IMR-90 (cell line): ENCODE measurements around the gene TMEM269. TPM values are rescaled to one million over a fixed set of nuclear protein-coding genes. Genes with fewer than 3 reads are reported as not detected.

Experiments used
- ATAC-seq: fragments of 200-7000 bp; cut with Tn5 transposase; 2 replicates; pipeline ENCODE4 v1.9.1; 2020; ENCODE audit warnings: low read depth, mild to moderate bottlenecking, moderate library complexity
- BruUV-seq: library from RNA; stranded (reverse); fragments of 400-500 nt; replicated peaks from 2 replicates; lab custom pipeline; 2021; lab: Mats Ljungman, UMichigan
- CTCF ChIA-PET: fragments of 300-600 bp; formaldehyde crosslinking; extraction: SDS; loops from one replicate; lab custom pipeline; 2021; ENCODE audit warnings: antibody characterized with exemption; lab: Yijun Ruan, JAX
- POLR2A ChIA-PET: fragments of 300-600 bp; sonication (Branson Sonifier 250); formaldehyde crosslinking; loops from one replicate; lab custom pipeline; 2022; ENCODE audit warnings: antibody characterized with exemption; ENCODE audit not compliant: unreplicated experiment; lab: Charles Lee
- DNase-seq: peaks from one replicate; pipeline ENCODE4 v3.0.0; 2013
- H2AFZ ChIP-seq: replicated peaks from 2 replicates; pipeline ENCODE3; 2013; ENCODE audit warnings: low read length, mild to moderate bottlenecking; ENCODE audit not compliant: poor library complexity
- H2AK5ac ChIP-seq: 2 replicates; pipeline ENCODE4 v1.6.1; 2013; ENCODE audit warnings: low read depth, low read length, inconsistent platforms
- H2AK9ac ChIP-seq: replicated peaks from 2 replicates; pipeline ENCODE3; 2013; ENCODE audit warnings: mild to moderate bottlenecking, low read depth, low read length, moderate library complexity; ENCODE audit not compliant: poor library complexity
- H2BK120ac ChIP-seq: 2 replicates; pipeline ENCODE4 v1.6.1; 2013; ENCODE audit warnings: low read depth, low read length, inconsistent platforms
- H2BK15ac ChIP-seq: 3 replicates; pipeline ENCODE4 v1.6.1; 2013; ENCODE audit warnings: low read depth, low read length, inconsistent platforms
- H2BK20ac ChIP-seq: 2 replicates; pipeline ENCODE4 v1.6.1; 2013; ENCODE audit warnings: low read depth, mild to moderate bottlenecking, inconsistent platforms, low read length, moderate library complexity
- H2BK5ac ChIP-seq: 2 replicates; pipeline ENCODE4 v1.6.1; 2013; ENCODE audit warnings: mild to moderate bottlenecking, low read depth, low read length, inconsistent platforms; ENCODE audit not compliant: poor library complexity, severe bottlenecking
- H3K14ac ChIP-seq: replicated peaks from 2 replicates; pipeline ENCODE4 v1.6.1; 2013; ENCODE audit warnings: low read depth, low read length, inconsistent platforms
- H3K18ac ChIP-seq: 2 replicates; pipeline ENCODE4 v1.6.1; 2013; ENCODE audit warnings: low read depth, low read length, control low read depth
- H3K23ac ChIP-seq: 2 replicates; pipeline ENCODE4 v1.6.1; 2013; ENCODE audit warnings: low read depth, low read length, inconsistent platforms
- H3K27ac ChIP-seq: 2 replicates; pipeline ENCODE4 v1.5.1; 2013; ENCODE audit warnings: mild to moderate bottlenecking, control low read depth, low read length; ENCODE audit not compliant: insufficient read depth
- H3K27me3 ChIP-seq: 2 replicates; pipeline ENCODE4 v1.6.1; 2013; ENCODE audit warnings: low read length; ENCODE audit not compliant: control insufficient read depth, insufficient read depth
- H3K36me3 ChIP-seq: 2 replicates; pipeline ENCODE4 v1.6.1; 2013; ENCODE audit warnings: low read length, mixed read lengths; ENCODE audit not compliant: control insufficient read depth, insufficient read depth
- H3K4ac ChIP-seq: 2 replicates; pipeline ENCODE4 v1.6.1; 2013; ENCODE audit warnings: low read depth, low read length, inconsistent platforms
- H3K4me1 ChIP-seq: 2 replicates; pipeline ENCODE4 v1.6.1; 2013; ENCODE audit warnings: low read length, mixed read lengths; ENCODE audit not compliant: control insufficient read depth, insufficient read depth
- H3K4me2 ChIP-seq: 2 replicates; pipeline ENCODE4 v1.6.1; 2013; ENCODE audit warnings: low read depth, mild to moderate bottlenecking, control low read depth, low read length, moderate library complexity
- H3K4me3 ChIP-seq: 2 replicates; pipeline ENCODE4 v1.5.1; 2013; ENCODE audit warnings: low read depth, mild to moderate bottlenecking, control low read depth, low read length, moderate library complexity; ENCODE audit not compliant: insufficient read depth
- H3K56ac ChIP-seq: 2 replicates; pipeline ENCODE4 v1.6.1; 2013; ENCODE audit warnings: low read length, inconsistent platforms; ENCODE audit not compliant: insufficient read depth; ENCODE audit errors: extremely low read depth
- H3K79me1 ChIP-seq, 2 experiments: 2 replicates each; pipeline ENCODE4 v1.6.1; 2013; ENCODE audit warnings: low read length in 2 of 2, inconsistent platforms in 1 of 2, low read depth in 1 of 2
- H3K9ac ChIP-seq: 2 replicates; pipeline ENCODE4 v1.6.1; 2013; ENCODE audit warnings: low read depth, low read length, control low read depth
- H3K9me1 ChIP-seq: 2 replicates; pipeline ENCODE4 v1.6.1; 2013; ENCODE audit warnings: low read length, inconsistent platforms; ENCODE audit not compliant: insufficient read depth
- H3K9me3 ChIP-seq: 2 replicates; pipeline ENCODE4 v1.6.1; 2013; ENCODE audit warnings: low read length; ENCODE audit not compliant: control insufficient read depth, insufficient read depth
- H4K20me1 ChIP-seq: 2 replicates; pipeline ENCODE4 v1.6.1; 2013; ENCODE audit warnings: low read length, inconsistent platforms; ENCODE audit not compliant: insufficient read depth
- H4K5ac ChIP-seq: 2 replicates; pipeline ENCODE4 v1.6.1; 2013; ENCODE audit warnings: mild to moderate bottlenecking, low read depth, low read length, control low read depth
- H4K8ac ChIP-seq, 2 experiments: 2 replicates each; pipeline ENCODE4 v1.6.1; 2013; ENCODE audit warnings: low read depth in 2 of 2, low read length in 2 of 2, control low read depth in 1 of 2, inconsistent platforms in 1 of 2
- H4K91ac ChIP-seq: 2 replicates; pipeline ENCODE4 v1.6.1; 2013; ENCODE audit warnings: low read depth, low read length, inconsistent platforms; ENCODE audit not compliant: insufficient read depth
- BHLHE40 ChIP-seq: fragments of 150-350 bp; IDR thresholded peaks from 2 replicates; pipeline ENCODE4 v1.6.1; 2016; ENCODE audit warnings: mild to moderate bottlenecking, low read depth, low read length
- CEBPB ChIP-seq: IDR thresholded peaks from 2 replicates; pipeline ENCODE4 v1.6.1; 2012; ENCODE audit warnings: low read depth, low read length, improper control_type of control experiment
- CHD1 ChIP-seq: IDR thresholded peaks from 2 replicates; pipeline ENCODE4 v1.6.1; 2012; ENCODE audit warnings: low read depth, low read length, improper control_type of control experiment
- CTCF ChIP-seq: conservative IDR thresholded peaks from 2 replicates; pipeline ENCODE4 v1.5.1; 2012; ENCODE audit warnings: mild to moderate bottlenecking, low read depth, low read length, improper control_type of control experiment
- ELK1 ChIP-seq: fragments of 150-350 bp; IDR thresholded peaks from 2 replicates; pipeline ENCODE4 v1.6.1; 2016; ENCODE audit warnings: low read depth, mild to moderate bottlenecking, low read length, moderate library complexity, borderline replicate concordance
- MAFK ChIP-seq: IDR thresholded peaks from 2 replicates; pipeline ENCODE4 v1.6.1; 2012; ENCODE audit warnings: low read depth, low read length, improper control_type of control experiment
- MAZ ChIP-seq: IDR thresholded peaks from 2 replicates; pipeline ENCODE4 v1.6.1; 2012; ENCODE audit warnings: low read depth, mild to moderate bottlenecking, low read length, improper control_type of control experiment, moderate library complexity, borderline replicate concordance
- MXI1 ChIP-seq: IDR thresholded peaks from 2 replicates; pipeline ENCODE4 v1.6.1; 2012; ENCODE audit warnings: low read depth, mild to moderate bottlenecking, low read length, moderate library complexity, borderline replicate concordance
- NFE2L2 ChIP-seq: fragments of 150-350 bp; IDR thresholded peaks from 2 replicates; pipeline ENCODE4 v1.6.1; 2016; ENCODE audit warnings: low read depth, mild to moderate bottlenecking, low read length
- RAD21 ChIP-seq: IDR thresholded peaks from 2 replicates; pipeline ENCODE4 v1.6.1; 2012; ENCODE audit warnings: low read length, improper control_type of control experiment
- RCOR1 ChIP-seq: IDR thresholded peaks from 2 replicates; pipeline ENCODE4 v1.6.1; 2012; ENCODE audit warnings: mild to moderate bottlenecking, low read length, improper control_type of control experiment; ENCODE audit not compliant: insufficient replicate concordance
- RFX5 ChIP-seq: IDR thresholded peaks from 2 replicates; pipeline ENCODE4 v1.8.0; 2012; ENCODE audit warnings: low read depth, mild to moderate bottlenecking, low read length, moderate library complexity
- SMC3 ChIP-seq: fragments of 150-350 bp; IDR thresholded peaks from 2 replicates; pipeline ENCODE4 v1.6.1; 2016; ENCODE audit warnings: low read depth, mild to moderate bottlenecking, antibody characterized with exemption, low read length, moderate library complexity
- WGBS, 2 experiments: methylation state at CpG; one replicate each; pipeline versions ENCODE4 v1.1.5 to v1.1.7; 2013; ENCODE audit warnings: missing lambda C conversion rate in 2 of 2; ENCODE audit not compliant: insufficient read length in 1 of 2; ENCODE audit errors: extremely low coverage in 2 of 2; 5-methylcytosine and 5-hydroxymethylcytosine counted together
- dilution Hi-C: fragments of 300-500 bp; cut with HindIII; formaldehyde crosslinking; loops from one replicate; pipeline ENCODE4 v1.14.3; 2018; ENCODE audit warnings: low sequenced_read_pairs; ENCODE audit not compliant: unreplicated experiment
- in situ Hi-C: fragments of 300-500 bp; cut with MboI; formaldehyde crosslinking; loops from 3 replicates; pipeline ENCODE4 v1.14.3; 2019; ENCODE audit warnings: low sequenced_read_pairs, inconsistent platforms, mixed read lengths
- intact Hi-C: fragments of 100-400 bp; cut with micrococcal nuclease; formaldehyde crosslinking; loops from 2 replicates; pipeline ENCODE4 v1.10.0; 2022
- polyA plus RNA-seq, 3 experiments: library from polyadenylated mRNA; depleted of rRNA; stranded (reverse); fragments of >200 nt; gene quantifications; 2 replicates each; pipeline ENCODE4 v1.2.3, GENCODE V29; 2012; ENCODE audit warnings: low replicate concordance in 1 of 3
- total RNA-seq: library from RNA; depleted of rRNA; stranded (reverse); fragments of >200 nt; gene quantifications from 2 replicates; pipeline ENCODE4 v1.2.3, GENCODE V29; 2012
- TF ChIP-seq, protein P1 (sequence below): fragments of 150-350 bp; IDR thresholded peaks from 2 replicates; pipeline ENCODE4 v1.6.1; 2017; ENCODE audit warnings: mild to moderate bottlenecking, antibody characterized with exemption, low read length, low read depth

TMEM269 gene
- total and polyA plus RNA-seq, 2 of the 4 experiments (the other 2 are of a cell fraction), result not detected

- POLR2A ChIA-PET, result no interaction called here
- TF ChIP-seq CEBPB (no peak), MXI1 (no peak), RFX5 (no peak), SMC3 (no peak), MAFK (no peak), RAD21 (no peak), CTCF (no peak), BHLHE40 (no peak), CHD1 (no peak), RCOR1 (no peak), MAZ (no peak), NFE2L2 (no peak), ELK1 (no peak)
- TF ChIP-seq, protein P1, sequence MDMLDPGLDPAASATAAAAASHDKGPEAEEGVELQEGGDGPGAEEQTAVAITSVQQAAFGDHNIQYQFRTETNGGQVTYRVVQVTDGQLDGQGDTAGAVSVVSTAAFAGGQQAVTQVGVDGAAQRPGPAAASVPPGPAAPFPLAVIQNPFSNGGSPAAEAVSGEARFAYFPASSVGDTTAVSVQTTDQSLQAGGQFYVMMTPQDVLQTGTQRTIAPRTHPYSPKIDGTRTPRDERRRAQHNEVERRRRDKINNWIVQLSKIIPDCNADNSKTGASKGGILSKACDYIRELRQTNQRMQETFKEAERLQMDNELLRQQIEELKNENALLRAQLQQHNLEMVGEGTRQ, result no peak
Observed at GRCh38 chr1:42748461-42749410, 36.1 kb upstream of the TMEM269 start.

More at GRCh38 chr1:42748461-42749410, 36.1 kb upstream of the TMEM269 start:
- Histone ChIP-seq H3K4me1 (no peaks in the 10 kb centered on the region; the same call in 1 of the 2 replicates), H2BK120ac (no peak overlapping the region), H4K91ac (no peak overlapping the region), H4K8ac (no peak overlapping the region), H3K56ac (no peak overlapping the region), H3K14ac (no peak overlapping the region), H2BK15ac (no peak overlapping the region), H3K4ac (no peak overlapping the region), H3K4me3 (no peak overlapping the region), H3K23ac (no peak overlapping the region), H3K27ac (no peak overlapping the region), H3K27me3 (no peaks in the 10 kb centered on the region), H3K36me3 (peaks cover 60% of the 10 kb centered on the region), H2AK9ac (no peak overlapping the region), H3K9me1 (peaks cover 13% of the 10 kb centered on the region; the same call in 1 of the 2 replicates), H4K5ac (no peak overlapping the region), H3K18ac (no peak overlapping the region), H3K9me3 (no peaks in the 10 kb centered on the region), H3K9ac (no peak overlapping the region), H4K20me1 (peaks cover 27% of the 10 kb centered on the region), H2AFZ (no peak overlapping the region), H3K4me2 (no peak overlapping the region), H3K79me1 (peaks cover 12 to 18% of the 10 kb centered on the region in 2 experiments), H2BK5ac (no peak overlapping the region), H2AK5ac (no peak overlapping the region), H2BK20ac (no peak overlapping the region)
- intact Hi-C loops, result no loop called here
- ATAC-seq (no peak), DNase-seq (no peak)
- in situ Hi-C loops, result no loop called here
- no TSS peak for BruUV-seq
- 91% methylated on average over 5 of the region's 14 CpGs; no CpG with 5 or more reads in 1 of the 2 experiments for WGBS, 2 experiments
- CTCF ChIA-PET, result no interaction called here
- dilution Hi-C loops, result no loop called here
